GM23338 (cell line): ENCODE data around the gene CHRNA4. TPM values are rescaled to one million over a fixed set of nuclear protein-coding genes. Genes with fewer than 3 reads are reported as not detected.
A peak's percentile ranks its signal among the peaks of the same experiment; 100 is the strongest.

Experiments used
- ATAC-seq: fragments of 200-7000 bp; cut with Tn5 transposase; 3 replicates; pipeline ENCODE4 v1.9.1; 2020
- DNase-seq: peaks from one replicate; pipeline ENCODE4 v3.0.0-alpha.2; 2015; ENCODE audit warnings: low spot score
- H2AFZ ChIP-seq: fragments of 200-600 bp; sonication (generic); 2 replicates; pipeline ENCODE4 v1.8.0; 2016; ENCODE audit warnings: antibody characterized with exemption, mild to moderate bottlenecking, moderate library complexity
- H3F3A ChIP-seq: fragments of 200-600 bp; sonication (generic); replicated peaks from 2 replicates; pipeline ENCODE4 v1.8.0; 2017; ENCODE audit warnings: antibody characterized with exemption, mixed run types, low read depth
- H3K27ac ChIP-seq: fragments of 200-600 bp; sonication (generic); 2 replicates; pipeline ENCODE4 v1.6.1; 2016; ENCODE audit warnings: low read depth
- H3K27me3 ChIP-seq: fragments of 200-600 bp; sonication (generic); 2 replicates; pipeline ENCODE4 v1.8.0; 2016; ENCODE audit warnings: mild to moderate bottlenecking, mixed run types, moderate library complexity; ENCODE audit not compliant: insufficient read depth
- H3K36me3 ChIP-seq: fragments of 200-600 bp; sonication (generic); 2 replicates; pipeline ENCODE4 v1.8.0; 2016; ENCODE audit warnings: mild to moderate bottlenecking; ENCODE audit not compliant: insufficient read depth
- H3K4me1 ChIP-seq: fragments of 200-600 bp; sonication (generic); 2 replicates; pipeline ENCODE4 v1.8.0; 2016; ENCODE audit warnings: mild to moderate bottlenecking, moderate library complexity; ENCODE audit not compliant: insufficient read depth
- H3K4me2 ChIP-seq: fragments of 200-600 bp; sonication (generic); 2 replicates; pipeline ENCODE4 v1.7.1; 2017; ENCODE audit warnings: mixed run types
- H3K4me3 ChIP-seq: fragments of 200-600 bp; sonication (generic); 2 replicates; pipeline ENCODE4 v1.6.1; 2016; ENCODE audit warnings: mixed run types
- H3K79me2 ChIP-seq: fragments of 200-600 bp; sonication (generic); replicated peaks from 2 replicates; pipeline ENCODE4 v1.8.0; 2017; ENCODE audit warnings: mild to moderate bottlenecking; ENCODE audit not compliant: insufficient read depth
- H3K9me2 ChIP-seq: fragments of 200-600 bp; sonication (generic); 2 replicates; pipeline ENCODE4 v1.8.0; 2017; ENCODE audit not compliant: insufficient read depth
- H4K20me1 ChIP-seq: fragments of 200-600 bp; sonication (generic); replicated peaks from 2 replicates; pipeline ENCODE4 v1.8.0; 2017; ENCODE audit warnings: mild to moderate bottlenecking; ENCODE audit not compliant: insufficient read depth
- H3K27ac Mint-ChIP-seq: 2 replicates; pipeline ENCODE4 v1.8.0; 2020; ENCODE audit warnings: inconsistent platforms, mild to moderate bottlenecking, moderate library complexity, mixed read lengths
- H3K27me3 Mint-ChIP-seq: 3 replicates; pipeline ENCODE4 v1.8.0; 2022; ENCODE audit warnings: low read depth, mild to moderate bottlenecking, moderate library complexity, mixed read lengths, inconsistent platforms; ENCODE audit not compliant: insufficient read depth, poor library complexity
- H3K36me3 Mint-ChIP-seq: 3 replicates; pipeline ENCODE4 v1.8.0; 2021; ENCODE audit warnings: low read depth, mild to moderate bottlenecking, inconsistent platforms, moderate library complexity, mixed read lengths
- H3K4me1 Mint-ChIP-seq: 3 replicates; pipeline ENCODE4 v1.8.0; 2020; ENCODE audit warnings: mild to moderate bottlenecking, inconsistent platforms, mixed read lengths
- H3K4me3 Mint-ChIP-seq: 3 replicates; pipeline ENCODE4 v1.8.0; 2021; ENCODE audit warnings: moderate library complexity, mild to moderate bottlenecking, inconsistent platforms, mixed read lengths
- H3K9me3 Mint-ChIP-seq: 3 replicates; pipeline ENCODE4 v1.8.0; 2020; ENCODE audit warnings: moderate library complexity, mild to moderate bottlenecking, inconsistent platforms, mixed read lengths
- EZH2 ChIP-seq: fragments of 200-600 bp; sonication (generic); IDR thresholded peaks from one replicate; pipeline ENCODE4 v1.8.0; 2017; ENCODE audit warnings: antibody characterized with exemption, mild to moderate bottlenecking, low read depth; ENCODE audit not compliant: unreplicated experiment
- EZH2phosphoT487 ChIP-seq: fragments of 200-600 bp; sonication (generic); IDR thresholded peaks from one replicate; pipeline ENCODE4 v1.8.1; 2018; ENCODE audit warnings: antibody characterized with exemption; ENCODE audit not compliant: unreplicated experiment
- JUNB ChIP-seq: IDR thresholded peaks from one replicate; pipeline ENCODE4 v1.6.1; 2016; ENCODE audit warnings: antibody characterized with exemption; ENCODE audit not compliant: unreplicated experiment
- NANOG ChIP-seq: IDR thresholded peaks from 2 replicates; pipeline ENCODE4 v1.6.1; 2016; ENCODE audit warnings: antibody characterized with exemption, borderline replicate concordance
- POLR2AphosphoS5 ChIP-seq: IDR thresholded peaks from 2 replicates; pipeline ENCODE4 v1.6.1; 2016; ENCODE audit warnings: antibody characterized with exemption, low read depth
- STAT1 ChIP-seq: IDR thresholded peaks from one replicate; pipeline ENCODE4 v1.6.1; 2016; ENCODE audit warnings: antibody characterized with exemption; ENCODE audit not compliant: unreplicated experiment
- ZNF114 ChIP-seq: fragments of 250-450 bp; sonication (Bioruptor Pico); IDR thresholded peaks from 2 replicates; pipeline ENCODE4 v1.5.0; 2020; ENCODE audit warnings: mild to moderate bottlenecking, moderate library complexity
- polyA plus RNA-seq: library from polyadenylated mRNA; unstranded; fragments of >200 nt; fragmentation: Nextera tagmentation; extraction: Ambion mirVana; gene quantifications from 2 replicates; pipeline ENCODE4 v1.2.1, GENCODE V29; 2016
- total RNA-seq: library from RNA; depleted of rRNA; stranded (reverse); fragments of >200 nt; shearing (Covaris generic); gene quantifications from 2 replicates; pipeline ENCODE4 v1.2.3, GENCODE V29; 2014
- TF ChIP-seq, protein P1 (sequence below): IDR thresholded peaks from 2 replicates; pipeline ENCODE4 v1.6.1; 2016; ENCODE audit warnings: antibody characterized with exemption
- TF ChIP-seq, protein P2 (sequence below): IDR thresholded peaks from one replicate; pipeline ENCODE4 v1.6.1; 2018; ENCODE audit warnings: antibody characterized with exemption; ENCODE audit not compliant: unreplicated experiment
- TF ChIP-seq, protein P3 (sequence below), 2 experiments: fragments of 200-600 bp in 1 of 2; sonication (generic) in 1 of 2; conservative IDR thresholded peaks; 2 replicates each; pipeline versions ENCODE4 v1.5.1 to v1.6.1; 2016 to 2017; ENCODE audit warnings: antibody characterized with exemption in 2 of 2, low read depth in 2 of 2, mild to moderate bottlenecking in 2 of 2, moderate library complexity in 1 of 2
- TF ChIP-seq, protein P4 (sequence below): fragments of 250-450 bp; sonication (Bioruptor Pico); IDR thresholded peaks from 2 replicates; pipeline ENCODE4 v1.5.0; 2020; ENCODE audit warnings: mild to moderate bottlenecking, moderate library complexity

Gene CHRNA4
- total and polyA plus RNA-seq, 2 experiments from 2014 or later, result 2.7 to 3.9 TPM

DNA sequence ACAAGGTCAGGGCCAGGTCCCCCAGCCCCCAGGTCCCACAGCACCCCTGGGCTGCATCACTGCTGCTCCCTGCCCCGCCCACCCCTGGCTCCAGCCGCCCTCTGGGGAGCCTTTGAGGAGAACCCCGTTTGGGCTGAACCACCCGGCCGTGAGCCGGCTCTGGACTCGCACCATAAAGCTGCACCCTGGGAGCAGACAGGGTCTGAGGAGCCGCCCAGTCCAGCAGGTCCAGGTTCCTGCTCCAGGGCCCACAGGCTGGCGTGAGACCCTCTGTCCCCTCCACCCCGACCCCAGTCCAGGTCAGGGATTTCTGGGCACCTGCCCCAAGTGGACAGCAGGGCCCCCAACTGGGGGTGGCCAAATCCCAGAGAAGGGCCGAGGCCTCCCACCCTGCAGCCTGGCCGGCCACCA, 8.3 kb downstream of the CHRNA4 start:
- H3K4me3 Mint-ChIP-seq, result no peak overlapping the region
- no peak overlapping the region for H3K4me3 ChIP-seq
- H3K27ac Mint-ChIP-seq, result no peak overlapping the region
- no peak overlapping the region for H3K27ac ChIP-seq
- no peaks in the 10 kb centered on the region for H3K36me3 ChIP-seq
- H3K27me3 Mint-ChIP-seq, result peaks cover 19% of the 10 kb centered on the region
- peaks cover 15% of the 10 kb centered on the region for H3K9me3 Mint-ChIP-seq
- 0 out of 2 replicates have a peak overlapping the region, but pooled peaks have one; percentile 69 for H2AFZ ChIP-seq
- no peak overlapping the region for H3K4me2 ChIP-seq
- H3K9me2 ChIP-seq, result no peaks in the 10 kb centered on the region
- peaks cover 6% of the 10 kb centered on the region for H3K4me1 Mint-ChIP-seq
- TF ChIP-seq ZNF114 (CRISPR knock-in tag), result no peak
- TF ChIP-seq, protein P1, sequence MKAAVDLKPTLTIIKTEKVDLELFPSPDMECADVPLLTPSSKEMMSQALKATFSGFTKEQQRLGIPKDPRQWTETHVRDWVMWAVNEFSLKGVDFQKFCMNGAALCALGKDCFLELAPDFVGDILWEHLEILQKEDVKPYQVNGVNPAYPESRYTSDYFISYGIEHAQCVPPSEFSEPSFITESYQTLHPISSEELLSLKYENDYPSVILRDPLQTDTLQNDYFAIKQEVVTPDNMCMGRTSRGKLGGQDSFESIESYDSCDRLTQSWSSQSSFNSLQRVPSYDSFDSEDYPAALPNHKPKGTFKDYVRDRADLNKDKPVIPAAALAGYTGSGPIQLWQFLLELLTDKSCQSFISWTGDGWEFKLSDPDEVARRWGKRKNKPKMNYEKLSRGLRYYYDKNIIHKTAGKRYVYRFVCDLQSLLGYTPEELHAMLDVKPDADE, result no peak
- no peak for TF ChIP-seq EZH2phosphoT487
- TF ChIP-seq, protein P2, sequence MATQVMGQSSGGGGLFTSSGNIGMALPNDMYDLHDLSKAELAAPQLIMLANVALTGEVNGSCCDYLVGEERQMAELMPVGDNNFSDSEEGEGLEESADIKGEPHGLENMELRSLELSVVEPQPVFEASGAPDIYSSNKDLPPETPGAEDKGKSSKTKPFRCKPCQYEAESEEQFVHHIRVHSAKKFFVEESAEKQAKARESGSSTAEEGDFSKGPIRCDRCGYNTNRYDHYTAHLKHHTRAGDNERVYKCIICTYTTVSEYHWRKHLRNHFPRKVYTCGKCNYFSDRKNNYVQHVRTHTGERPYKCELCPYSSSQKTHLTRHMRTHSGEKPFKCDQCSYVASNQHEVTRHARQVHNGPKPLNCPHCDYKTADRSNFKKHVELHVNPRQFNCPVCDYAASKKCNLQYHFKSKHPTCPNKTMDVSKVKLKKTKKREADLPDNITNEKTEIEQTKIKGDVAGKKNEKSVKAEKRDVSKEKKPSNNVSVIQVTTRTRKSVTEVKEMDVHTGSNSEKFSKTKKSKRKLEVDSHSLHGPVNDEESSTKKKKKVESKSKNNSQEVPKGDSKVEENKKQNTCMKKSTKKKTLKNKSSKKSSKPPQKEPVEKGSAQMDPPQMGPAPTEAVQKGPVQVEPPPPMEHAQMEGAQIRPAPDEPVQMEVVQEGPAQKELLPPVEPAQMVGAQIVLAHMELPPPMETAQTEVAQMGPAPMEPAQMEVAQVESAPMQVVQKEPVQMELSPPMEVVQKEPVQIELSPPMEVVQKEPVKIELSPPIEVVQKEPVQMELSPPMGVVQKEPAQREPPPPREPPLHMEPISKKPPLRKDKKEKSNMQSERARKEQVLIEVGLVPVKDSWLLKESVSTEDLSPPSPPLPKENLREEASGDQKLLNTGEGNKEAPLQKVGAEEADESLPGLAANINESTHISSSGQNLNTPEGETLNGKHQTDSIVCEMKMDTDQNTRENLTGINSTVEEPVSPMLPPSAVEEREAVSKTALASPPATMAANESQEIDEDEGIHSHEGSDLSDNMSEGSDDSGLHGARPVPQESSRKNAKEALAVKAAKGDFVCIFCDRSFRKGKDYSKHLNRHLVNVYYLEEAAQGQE, result no peak
- no peak for TF ChIP-seq NANOG
- TF ChIP-seq, protein P3, sequence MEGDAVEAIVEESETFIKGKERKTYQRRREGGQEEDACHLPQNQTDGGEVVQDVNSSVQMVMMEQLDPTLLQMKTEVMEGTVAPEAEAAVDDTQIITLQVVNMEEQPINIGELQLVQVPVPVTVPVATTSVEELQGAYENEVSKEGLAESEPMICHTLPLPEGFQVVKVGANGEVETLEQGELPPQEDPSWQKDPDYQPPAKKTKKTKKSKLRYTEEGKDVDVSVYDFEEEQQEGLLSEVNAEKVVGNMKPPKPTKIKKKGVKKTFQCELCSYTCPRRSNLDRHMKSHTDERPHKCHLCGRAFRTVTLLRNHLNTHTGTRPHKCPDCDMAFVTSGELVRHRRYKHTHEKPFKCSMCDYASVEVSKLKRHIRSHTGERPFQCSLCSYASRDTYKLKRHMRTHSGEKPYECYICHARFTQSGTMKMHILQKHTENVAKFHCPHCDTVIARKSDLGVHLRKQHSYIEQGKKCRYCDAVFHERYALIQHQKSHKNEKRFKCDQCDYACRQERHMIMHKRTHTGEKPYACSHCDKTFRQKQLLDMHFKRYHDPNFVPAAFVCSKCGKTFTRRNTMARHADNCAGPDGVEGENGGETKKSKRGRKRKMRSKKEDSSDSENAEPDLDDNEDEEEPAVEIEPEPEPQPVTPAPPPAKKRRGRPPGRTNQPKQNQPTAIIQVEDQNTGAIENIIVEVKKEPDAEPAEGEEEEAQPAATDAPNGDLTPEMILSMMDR (conservative IDR thresholded peaks at IDR 0.05; ENCODE audit: low read depth in 2 of 2), result no peak
- TF ChIP-seq EZH2, result no peak
- TF ChIP-seq, protein P4, sequence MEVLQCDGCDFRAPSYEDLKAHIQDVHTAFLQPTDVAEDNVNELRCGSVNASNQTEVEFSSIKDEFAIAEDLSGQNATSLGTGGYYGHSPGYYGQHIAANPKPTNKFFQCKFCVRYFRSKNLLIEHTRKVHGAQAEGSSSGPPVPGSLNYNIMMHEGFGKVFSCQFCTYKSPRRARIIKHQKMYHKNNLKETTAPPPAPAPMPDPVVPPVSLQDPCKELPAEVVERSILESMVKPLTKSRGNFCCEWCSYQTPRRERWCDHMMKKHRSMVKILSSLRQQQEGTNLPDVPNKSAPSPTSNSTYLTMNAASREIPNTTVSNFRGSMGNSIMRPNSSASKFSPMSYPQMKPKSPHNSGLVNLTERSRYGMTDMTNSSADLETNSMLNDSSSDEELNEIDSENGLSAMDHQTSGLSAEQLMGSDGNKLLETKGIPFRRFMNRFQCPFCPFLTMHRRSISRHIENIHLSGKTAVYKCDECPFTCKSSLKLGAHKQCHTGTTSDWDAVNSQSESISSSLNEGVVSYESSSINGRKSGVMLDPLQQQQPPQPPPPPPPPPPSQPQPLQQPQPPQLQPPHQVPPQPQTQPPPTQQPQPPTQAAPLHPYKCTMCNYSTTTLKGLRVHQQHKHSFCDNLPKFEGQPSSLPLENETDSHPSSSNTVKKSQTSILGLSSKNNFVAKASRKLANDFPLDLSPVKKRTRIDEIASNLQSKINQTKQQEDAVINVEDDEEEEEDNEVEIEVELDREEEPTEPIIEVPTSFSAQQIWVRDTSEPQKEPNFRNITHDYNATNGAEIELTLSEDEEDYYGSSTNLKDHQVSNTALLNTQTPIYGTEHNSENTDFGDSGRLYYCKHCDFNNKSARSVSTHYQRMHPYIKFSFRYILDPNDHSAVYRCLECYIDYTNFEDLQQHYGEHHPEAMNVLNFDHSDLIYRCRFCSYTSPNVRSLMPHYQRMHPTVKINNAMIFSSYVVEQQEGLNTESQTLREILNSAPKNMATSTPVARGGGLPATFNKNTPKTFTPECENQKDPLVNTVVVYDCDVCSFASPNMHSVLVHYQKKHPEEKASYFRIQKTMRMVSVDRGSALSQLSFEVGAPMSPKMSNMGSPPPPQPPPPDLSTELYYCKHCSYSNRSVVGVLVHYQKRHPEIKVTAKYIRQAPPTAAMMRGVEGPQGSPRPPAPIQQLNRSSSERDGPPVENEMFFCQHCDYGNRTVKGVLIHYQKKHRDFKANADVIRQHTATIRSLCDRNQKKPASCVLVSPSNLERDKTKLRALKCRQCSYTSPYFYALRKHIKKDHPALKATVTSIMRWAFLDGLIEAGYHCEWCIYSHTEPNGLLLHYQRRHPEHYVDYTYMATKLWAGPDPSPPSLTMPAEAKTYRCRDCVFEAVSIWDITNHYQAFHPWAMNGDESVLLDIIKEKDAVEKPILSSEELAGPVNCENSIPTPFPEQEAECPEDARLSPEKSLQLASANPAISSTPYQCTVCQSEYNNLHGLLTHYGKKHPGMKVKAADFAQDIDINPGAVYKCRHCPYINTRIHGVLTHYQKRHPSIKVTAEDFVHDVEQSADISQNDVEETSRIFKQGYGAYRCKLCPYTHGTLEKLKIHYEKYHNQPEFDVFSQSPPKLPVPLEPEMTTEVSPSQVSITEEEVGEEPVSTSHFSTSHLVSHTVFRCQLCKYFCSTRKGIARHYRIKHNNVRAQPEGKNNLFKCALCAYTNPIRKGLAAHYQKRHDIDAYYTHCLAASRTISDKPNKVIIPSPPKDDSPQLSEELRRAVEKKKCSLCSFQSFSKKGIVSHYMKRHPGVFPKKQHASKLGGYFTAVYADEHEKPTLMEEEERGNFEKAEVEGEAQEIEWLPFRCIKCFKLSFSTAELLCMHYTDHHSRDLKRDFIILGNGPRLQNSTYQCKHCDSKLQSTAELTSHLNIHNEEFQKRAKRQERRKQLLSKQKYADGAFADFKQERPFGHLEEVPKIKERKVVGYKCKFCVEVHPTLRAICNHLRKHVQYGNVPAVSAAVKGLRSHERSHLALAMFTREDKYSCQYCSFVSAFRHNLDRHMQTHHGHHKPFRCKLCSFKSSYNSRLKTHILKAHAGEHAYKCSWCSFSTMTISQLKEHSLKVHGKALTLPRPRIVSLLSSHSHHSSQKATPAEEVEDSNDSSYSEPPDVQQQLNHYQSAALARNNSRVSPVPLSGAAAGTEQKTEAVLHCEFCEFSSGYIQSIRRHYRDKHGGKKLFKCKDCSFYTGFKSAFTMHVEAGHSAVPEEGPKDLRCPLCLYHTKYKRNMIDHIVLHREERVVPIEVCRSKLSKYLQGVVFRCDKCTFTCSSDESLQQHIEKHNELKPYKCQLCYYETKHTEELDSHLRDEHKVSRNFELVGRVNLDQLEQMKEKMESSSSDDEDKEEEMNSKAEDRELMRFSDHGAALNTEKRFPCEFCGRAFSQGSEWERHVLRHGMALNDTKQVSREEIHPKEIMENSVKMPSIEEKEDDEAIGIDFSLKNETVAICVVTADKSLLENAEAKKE (CRISPR knock-in tag), result no peak
- no peak for TF ChIP-seq JUNB
- TF ChIP-seq POLR2AphosphoS5, result no peak
- TF ChIP-seq STAT1, result no peak
- no peaks in the 10 kb centered on the region for H3K79me2 ChIP-seq
- no peak for DNase-seq
- H3K27me3 ChIP-seq, result no peaks in the 10 kb centered on the region
- H3K36me3 Mint-ChIP-seq, result peaks cover 4% of the 10 kb centered on the region
- no peaks in the 10 kb centered on the region; the same call in 1 of the 2 replicates for H3K4me1 ChIP-seq
- ATAC-seq, result peak; percentile 31
- H3F3A ChIP-seq, result 0 out of 2 replicates have a peak, but pooled peaks cover 4% of the 10 kb centered on the region
- no peaks in the 10 kb centered on the region for H4K20me1 ChIP-seq
